ENCODE measurements around the gene ADAMTS12.
"Not testable (repeated sequence)": the region's sequence is repeated elsewhere in the genome, so short reads cannot be mapped to it uniquely, and the experiment has no call there.

ADAMTS12 gene

GRCh38 chr5:33901156-33901555, 9.4 kb upstream of the ADAMTS12 start:
- no peak for DNase-seq (ENCODE audit: low read depth)

DNA sequence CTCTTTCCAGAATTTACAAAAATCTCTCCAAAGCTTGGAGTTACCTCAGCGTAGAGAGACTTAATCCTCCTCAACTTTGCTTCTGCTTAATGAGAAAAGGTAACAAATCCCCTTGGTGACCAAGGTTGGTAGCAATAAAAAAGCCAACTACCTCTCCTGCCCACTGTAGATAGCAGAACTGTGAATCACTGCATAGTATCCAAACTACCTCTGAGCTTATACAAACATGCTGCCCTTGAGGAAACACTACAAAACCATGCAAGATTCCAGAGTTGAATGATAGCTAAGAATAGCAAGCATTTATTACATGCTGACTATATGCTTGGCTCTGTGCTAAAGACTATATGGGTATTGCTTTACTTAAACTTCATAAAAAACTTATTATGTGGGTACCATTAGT, 2.8 kb upstream of the ADAMTS12 start:
- DNase-seq (ENCODE audit: low read depth), result no peak

GRCh38 chr5:33892620-33893137, 889 bp upstream of the ADAMTS12 start:
- DNase-seq (ENCODE audit: low read depth), result no peak

DNA sequence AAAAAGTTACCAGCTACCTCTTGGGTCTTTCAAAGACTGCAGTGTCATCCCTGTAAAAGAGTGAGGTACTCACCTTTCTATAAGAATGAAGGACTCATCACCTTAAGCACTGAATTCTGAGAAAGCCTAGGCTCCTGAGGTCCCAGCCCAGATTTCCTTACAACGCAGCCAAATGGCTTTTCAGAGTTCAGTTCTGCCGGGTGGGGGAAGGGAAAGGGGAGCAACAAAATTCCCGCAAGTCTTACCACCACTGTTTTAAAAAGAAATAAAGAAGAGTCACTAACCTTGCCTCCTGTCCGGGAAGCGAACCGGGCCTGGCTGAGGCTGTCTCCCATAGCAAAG, 373 bp downstream of the ADAMTS12 start:
- no peak for DNase-seq (ENCODE audit: low read depth)

DNA sequence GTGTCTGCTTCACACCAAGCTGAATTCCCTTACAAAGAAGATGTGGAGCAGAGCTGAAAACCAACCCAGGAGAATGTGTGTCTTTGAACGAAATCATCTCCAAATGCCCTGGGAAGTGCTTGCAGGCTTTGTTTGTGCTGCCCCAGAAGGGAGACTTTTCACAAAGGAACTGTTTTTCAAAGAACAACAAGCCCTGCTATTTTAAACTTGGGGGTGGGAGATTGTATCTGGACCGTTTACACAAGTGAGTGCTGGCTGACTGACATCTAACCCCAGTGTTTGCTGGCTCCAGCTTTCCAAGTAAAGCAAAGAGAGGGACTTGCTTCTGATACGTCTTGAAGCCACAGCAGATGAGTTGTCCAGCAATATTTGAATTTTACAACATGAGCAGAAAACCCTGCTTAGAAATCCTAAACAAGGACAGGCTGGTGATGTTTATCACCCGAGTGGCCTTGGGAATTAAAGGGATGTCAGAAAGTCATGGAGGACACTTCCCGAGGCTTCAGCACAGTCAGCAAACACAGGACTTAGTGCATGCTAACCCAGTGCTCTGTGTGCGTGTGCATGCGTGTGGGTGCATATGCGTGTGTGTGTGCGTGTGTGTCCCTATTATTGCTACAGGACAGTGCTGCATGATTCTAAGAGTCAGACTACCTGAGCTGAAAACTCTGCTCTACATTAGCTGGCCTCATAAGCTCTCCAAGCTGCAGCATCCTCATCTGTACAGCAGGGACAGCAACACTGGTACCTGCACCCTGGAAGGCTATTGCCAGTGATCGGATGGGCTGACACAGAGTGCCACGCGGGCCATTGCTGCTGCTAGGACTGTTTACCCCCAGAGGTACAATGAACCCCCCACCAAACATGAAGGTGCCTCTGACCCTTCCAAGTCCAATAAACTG, 1.4 kb downstream of the ADAMTS12 start:
- DNase-seq (ENCODE audit: low read depth), result no peak

DNA sequence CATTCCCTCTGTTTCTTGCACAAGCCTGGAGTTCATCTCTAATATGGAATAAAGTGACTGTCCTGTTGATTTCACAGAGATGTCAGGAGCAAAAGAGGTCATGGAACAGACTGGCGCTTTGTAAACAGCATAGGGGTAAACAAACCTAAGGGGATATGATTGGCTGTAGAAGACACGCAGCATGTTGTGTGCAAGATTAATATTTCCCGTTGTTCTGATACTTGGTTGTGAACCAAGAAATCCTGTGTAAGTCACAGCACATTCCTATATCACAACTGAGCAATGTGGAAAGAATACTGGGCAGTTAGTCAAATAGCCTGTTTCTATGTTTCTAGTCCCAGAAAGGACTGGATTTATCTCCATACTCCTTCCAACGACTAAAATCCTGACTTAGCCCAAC, 3.2 kb downstream of the ADAMTS12 start:
- no peak for DNase-seq (ENCODE audit: low read depth)

DNA sequence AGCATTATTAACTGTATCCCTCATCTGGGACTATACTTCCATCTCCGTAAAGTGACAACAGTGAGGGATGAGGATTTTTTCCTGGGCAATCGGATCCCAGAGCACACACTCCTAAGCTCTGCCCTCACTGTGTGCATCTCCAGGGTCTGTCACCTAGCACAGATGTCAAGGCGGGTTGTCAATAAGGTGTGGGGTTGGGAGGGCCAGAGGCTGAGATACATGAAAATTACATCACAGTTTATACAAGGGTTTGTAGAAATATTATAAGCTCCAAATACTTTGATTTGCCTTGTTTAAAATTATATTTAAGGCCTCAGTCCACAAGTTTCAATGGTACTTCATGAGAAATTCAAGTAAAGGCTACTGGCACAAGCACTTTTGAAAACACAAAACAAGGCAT, 4.5 kb downstream of the ADAMTS12 start:
- no peak for DNase-seq (ENCODE audit: low read depth)

- no peak for DNase-seq (ENCODE audit: low read depth)
These were observed 5.5 kb downstream of the ADAMTS12 start for GRCh38 chr5:33886283-33886682.

DNA sequence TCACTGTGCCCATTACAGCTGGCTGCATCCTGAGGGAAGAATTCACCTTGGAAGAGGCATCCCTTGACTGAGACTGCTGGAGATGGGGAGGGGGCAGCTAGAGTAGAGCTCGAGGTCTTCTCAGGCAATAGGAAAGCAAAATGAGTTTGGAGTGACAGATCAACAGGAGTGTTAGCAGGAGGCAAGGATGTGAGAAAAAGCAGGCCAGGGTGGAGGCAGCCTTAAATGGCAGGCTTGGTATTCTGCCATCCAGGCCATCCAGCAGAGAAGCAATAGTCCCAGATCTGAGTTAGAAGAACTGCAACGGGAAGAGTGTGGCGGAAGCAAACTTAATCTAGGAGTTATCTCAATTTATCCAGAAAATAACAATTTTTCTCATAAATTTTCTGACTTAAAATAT, 6.1 kb downstream of the ADAMTS12 start:
- no peak for DNase-seq (ENCODE audit: low read depth)

GRCh38 chr5:33883482-33883881, 8.3 kb downstream of the ADAMTS12 start:
- no peak for DNase-seq (ENCODE audit: low read depth)

GRCh38 chr5:33880319-33880718, 11.5 kb downstream of the ADAMTS12 start:
- DNase-seq (ENCODE audit: low read depth), result no peak

DNA sequence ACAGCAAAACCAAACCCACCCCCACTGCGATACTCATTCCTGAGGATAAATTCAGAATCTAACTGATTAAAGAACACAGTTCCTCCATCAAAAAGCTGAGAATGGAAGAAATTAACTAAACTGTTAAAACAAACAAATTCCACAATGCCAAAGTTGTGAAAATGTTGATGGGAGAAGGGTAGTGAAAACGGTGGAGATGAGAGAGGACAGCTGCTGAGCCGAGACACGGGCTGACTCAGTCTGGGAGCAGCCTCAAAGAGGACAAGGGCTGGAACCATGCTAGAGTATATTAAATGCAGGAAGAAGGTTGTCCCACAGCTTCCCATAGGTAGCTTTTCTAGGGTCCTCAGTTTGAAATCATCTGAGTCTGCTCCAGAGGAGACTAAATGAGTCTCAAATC, 14.3 kb downstream of the ADAMTS12 start:
- no peak for DNase-seq (ENCODE audit: low read depth)

DNA sequence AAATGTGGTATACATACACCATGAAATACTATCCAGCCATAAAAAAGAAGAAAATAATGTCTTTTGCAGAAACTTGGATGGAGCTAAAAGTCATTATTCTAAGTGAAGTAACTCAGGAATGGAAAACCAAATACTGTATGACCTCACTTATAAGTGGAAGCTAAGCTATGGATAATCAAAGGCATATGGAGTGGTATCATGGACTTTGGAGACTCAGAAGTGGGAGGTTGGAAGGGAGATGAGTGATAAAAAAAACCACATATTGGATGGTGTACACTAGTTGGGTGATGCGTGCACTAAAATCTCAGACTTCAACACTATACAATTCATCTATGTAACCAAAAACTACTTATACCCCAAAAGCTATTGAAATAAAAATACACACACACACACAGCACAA, 24.5 kb downstream of the ADAMTS12 start:
- DNase-seq (ENCODE audit: low read depth), result no peak

GRCh38 chr5:33859177-33859576, 32.6 kb downstream of the ADAMTS12 start:
- DNase-seq (ENCODE audit: low read depth), result not testable (repeated sequence)

GRCh38 chr5:33857037-33857436, 34.8 kb downstream of the ADAMTS12 start:
- DNase-seq (ENCODE audit: low read depth), result no peak

- no peak for DNase-seq (ENCODE audit: low read depth)
These were observed 36.4 kb downstream of the ADAMTS12 start for GRCh38 chr5:33855396-33855795.

- no peak for DNase-seq (ENCODE audit: low read depth)
These were observed 37.0 kb downstream of the ADAMTS12 start for GRCh38 chr5:33854733-33855151.

- DNase-seq (ENCODE audit: low read depth), result no peak
These were observed 39.0 kb downstream of the ADAMTS12 start for GRCh38 chr5:33852837-33853236.

GRCh38 chr5:33852319-33852718, 39.5 kb downstream of the ADAMTS12 start:
- no peak for DNase-seq (ENCODE audit: low read depth)

DNA sequence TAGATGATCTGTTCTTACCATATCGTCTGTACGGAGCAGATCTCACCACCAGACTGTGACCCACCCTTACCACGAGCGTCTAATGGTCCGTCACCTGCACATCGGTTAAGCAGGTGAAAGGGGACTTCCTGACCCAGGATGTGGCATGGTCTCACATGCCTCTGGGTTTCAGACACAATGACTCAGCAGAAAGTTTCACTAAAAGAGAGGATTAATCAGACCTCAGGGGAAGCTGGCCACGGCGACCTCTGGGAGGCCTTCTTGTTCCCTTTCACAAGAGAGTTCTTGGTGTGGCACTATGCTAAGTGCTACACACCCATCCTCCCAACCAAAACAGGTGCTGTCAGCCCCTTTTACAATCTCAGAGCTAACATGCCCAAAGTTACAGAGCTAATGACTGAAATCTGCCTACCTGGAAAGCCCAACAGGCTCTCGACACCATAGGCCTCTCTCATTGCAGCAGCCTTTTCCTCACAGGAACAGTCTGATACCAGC, 41.6 kb downstream of the ADAMTS12 start:
- no peak for DNase-seq (ENCODE audit: low read depth)

- DNase-seq (ENCODE audit: low read depth), result no peak
These were observed 43.2 kb downstream of the ADAMTS12 start for GRCh38 chr5:33848554-33848953.

DNA sequence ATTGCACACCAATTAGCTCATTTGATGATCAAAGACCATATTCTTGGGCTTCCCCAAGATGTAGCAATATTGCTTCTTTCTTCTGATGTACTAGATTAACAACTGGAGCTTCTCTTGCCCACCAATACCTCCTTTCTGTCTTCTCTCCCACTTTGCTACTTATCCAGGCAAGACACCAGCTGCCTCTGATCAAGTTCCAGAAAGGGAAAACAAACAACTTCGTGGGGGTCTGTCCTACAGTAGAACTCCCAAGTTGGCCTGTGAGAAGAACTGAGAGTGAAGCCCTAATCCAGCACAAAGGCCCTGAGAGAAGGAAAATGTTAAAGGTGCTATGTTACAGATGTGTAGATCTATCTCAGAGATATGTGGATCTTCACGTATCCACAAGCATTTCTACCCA, 44.9 kb downstream of the ADAMTS12 start:
- DNase-seq (ENCODE audit: low read depth), result no peak

- DNase-seq (ENCODE audit: low read depth), result no peak
These were observed 48.2 kb downstream of the ADAMTS12 start for GRCh38 chr5:33843579-33843978.

GRCh38 chr5:33842456-33842855, 49.3 kb downstream of the ADAMTS12 start:
- DNase-seq (ENCODE audit: low read depth), result no peak

All from stimulated activated CD8-positive, alpha-beta memory T cell treated with anti-CD3 and anti-CD28 coated beads, Interleukin-7, amount 100 ng/mL, for 24 hours (primary cell).